Measurements from ENCODE around the gene ZCCHC8.
"Not testable (repeated sequence)": the region's sequence is repeated elsewhere in the genome, so short reads cannot be mapped to it uniquely, and the experiment has no call there.

Gene ZCCHC8

GRCh38 chr12:122471324-122472226 is 29.2 kb downstream of the ZCCHC8 start:
- DNase-seq (ENCODE audit: low spot score): peak; percentile 52

GRCh38 chr12:122470576-122470975 is 30.2 kb downstream of the ZCCHC8 start:
- DNase-seq (ENCODE audit: low spot score): not testable (repeated sequence)

- not testable (repeated sequence) for DNase-seq (ENCODE audit: low spot score)
These were observed 30.9 kb downstream of the ZCCHC8 start for GRCh38 chr12:122469856-122470255.

- no peak for DNase-seq (ENCODE audit: low spot score)
These were observed 32.7 kb downstream of the ZCCHC8 start for GRCh38 chr12:122467983-122468382.

DNA sequence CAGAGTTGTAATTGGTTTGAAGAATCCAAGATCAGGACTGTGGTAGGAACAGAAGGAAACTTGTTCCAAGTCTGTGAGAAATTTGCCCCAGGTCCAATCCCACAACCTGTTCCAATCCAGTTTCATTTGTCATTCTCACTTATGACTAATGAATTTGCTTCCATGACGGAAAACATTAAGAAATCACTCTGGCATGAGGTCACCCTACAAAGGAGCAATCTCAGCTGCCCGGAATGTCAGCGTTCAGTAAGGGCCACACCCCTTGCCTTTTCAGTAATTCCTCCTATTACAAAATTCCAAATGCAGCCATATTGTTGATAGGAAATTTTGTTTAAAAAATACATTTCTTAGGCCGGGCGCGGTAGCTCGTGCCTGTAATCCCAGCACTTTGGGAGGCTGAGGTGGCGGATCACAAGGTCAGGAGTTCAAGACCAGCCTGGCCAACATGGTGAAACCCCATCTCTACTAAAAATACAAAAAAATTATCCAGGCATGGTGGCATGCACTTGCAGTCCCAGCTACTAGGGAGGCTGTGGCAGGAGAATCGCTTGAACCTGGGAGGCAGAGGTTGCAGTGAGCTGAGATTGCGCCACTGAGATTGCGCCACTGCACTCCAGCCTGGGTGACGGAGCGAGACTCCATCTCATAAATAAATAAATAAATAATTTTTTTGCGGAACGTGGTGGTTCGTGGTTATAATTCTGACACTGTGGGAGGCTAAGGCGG is 36.3 kb downstream of the ZCCHC8 start:
- DNase-seq (ENCODE audit: low spot score): peak; percentile 93

DNA sequence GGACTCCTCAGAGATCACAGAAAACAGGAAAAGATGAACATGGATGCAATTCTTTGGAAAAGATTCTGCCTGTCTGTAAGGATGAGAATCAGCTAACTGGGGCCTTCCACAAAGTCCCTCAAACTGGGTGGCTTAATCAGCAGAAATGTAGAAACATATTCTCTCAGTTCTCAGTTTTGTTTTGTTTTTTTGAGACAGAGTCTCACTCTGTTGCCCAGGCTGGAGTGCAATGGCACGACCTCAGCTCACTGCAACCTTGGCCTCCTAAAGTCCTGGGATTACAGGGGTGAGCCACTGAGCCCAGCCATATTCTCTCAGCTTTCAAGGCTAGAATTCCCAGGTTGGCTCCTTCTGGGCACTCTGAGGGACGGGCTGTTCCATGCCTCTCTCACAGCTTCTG is 40.1 kb downstream of the ZCCHC8 start:
- DNase-seq (ENCODE audit: low spot score): no peak

GRCh38 chr12:122460061-122460460 is 40.7 kb downstream of the ZCCHC8 start:
- DNase-seq (ENCODE audit: low spot score): no peak

DNA sequence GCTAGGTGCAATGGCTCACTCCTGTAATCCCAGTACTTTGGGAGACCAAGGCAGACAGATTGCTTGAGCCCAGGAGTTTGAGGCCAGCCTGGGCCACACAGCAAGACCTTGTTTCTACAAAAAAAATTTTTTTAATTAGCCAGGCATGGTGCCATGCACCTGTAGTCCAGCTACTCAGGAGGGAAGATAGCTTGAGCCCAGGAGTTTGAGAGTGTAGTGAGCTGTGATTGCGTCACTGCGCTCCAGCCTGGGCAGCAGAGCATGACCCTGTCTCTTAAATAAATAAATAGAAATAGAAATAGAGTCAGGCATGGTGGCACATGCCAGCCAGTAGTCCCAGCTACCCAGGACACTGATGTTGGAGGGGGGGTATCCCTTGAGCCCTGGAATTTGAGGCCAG is 41.5 kb downstream of the ZCCHC8 start:
- DNase-seq (ENCODE audit: low spot score): no peak

- no peak for DNase-seq (ENCODE audit: low spot score)
These were observed 42.4 kb downstream of the ZCCHC8 start for GRCh38 chr12:122458105-122459035.

DNA sequence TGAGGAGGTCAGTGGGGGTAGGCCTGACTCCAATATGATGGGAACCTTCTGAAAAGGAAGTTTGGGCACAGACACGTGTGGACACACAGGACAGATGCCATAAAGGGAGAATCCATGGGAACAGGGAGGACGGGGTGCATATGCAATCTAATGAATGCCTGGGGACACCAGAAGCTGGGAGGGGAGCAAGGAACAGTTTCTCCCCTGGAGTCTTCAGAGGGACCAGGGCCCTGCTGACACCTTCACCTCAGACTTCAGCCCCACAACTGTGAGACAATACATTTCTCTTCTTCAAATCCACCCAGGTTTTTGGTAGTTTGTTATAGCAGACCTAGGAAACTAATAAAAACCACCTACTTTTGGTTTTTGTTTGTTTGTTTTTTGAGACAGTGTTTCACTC is 43.1 kb downstream of the ZCCHC8 start:
- DNase-seq (ENCODE audit: low spot score): no peak

GRCh38 chr12:122454739-122455138 is 46.0 kb downstream of the ZCCHC8 start:
- DNase-seq (ENCODE audit: low spot score): no peak

DNA sequence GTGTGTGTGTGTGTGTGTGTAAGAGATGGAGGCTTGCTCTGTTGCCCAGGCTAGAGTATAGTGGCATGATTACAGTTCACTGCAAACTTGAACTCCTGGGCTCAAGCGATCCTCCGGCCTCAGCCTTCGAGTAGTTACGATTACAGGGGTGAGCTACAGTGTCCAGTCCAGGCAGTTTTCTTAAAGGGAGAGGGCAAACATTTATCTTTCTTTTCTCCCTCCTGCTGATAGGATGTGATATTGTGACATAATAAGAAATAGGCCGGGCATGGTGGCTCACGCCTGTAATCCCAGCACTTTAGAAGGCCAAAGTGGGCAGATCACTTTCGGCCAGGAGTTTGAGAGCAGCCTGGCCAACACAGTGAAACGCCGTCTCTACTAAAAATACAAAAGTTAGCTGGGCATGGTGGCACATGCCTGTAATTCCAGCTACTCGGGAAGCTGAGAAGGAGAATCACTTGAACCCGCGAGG is 46.4 kb downstream of the ZCCHC8 start:
- no peak for DNase-seq (ENCODE audit: low spot score)

DNA sequence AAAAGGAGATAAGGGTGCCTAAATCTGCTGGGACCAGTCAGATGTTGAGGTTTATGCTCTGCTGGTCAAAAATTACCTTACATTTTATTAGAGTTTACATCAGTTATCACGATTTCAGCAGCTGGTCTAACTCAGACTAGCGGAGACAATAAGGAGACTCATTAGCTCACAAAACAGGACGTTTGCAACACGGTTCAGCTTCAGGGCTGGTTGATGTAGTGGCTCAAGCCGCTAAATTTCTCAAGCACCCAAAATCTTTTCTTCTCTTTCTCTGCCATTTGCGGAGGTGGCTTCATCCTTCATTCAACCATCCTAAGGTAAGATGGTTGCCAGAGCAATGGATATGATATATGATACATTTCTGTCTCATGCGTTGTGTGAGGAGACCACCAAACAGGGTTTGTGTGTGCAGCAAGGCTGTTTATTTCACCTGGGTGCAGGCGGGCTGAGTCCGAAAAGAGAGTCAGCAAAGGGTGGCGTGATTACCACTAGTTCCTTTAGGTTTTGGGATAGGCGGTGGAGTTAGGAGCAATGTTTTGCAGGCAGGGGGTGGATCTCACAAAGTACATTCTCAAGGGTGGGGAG is 47.9 kb downstream of the ZCCHC8 start:
- DNase-seq (ENCODE audit: low spot score): no peak

GRCh38 chr12:122449317-122449716 is 51.4 kb downstream of the ZCCHC8 start:
- DNase-seq (ENCODE audit: low spot score): peak; percentile 37

- not testable (repeated sequence) for DNase-seq (ENCODE audit: low spot score)
These were observed 52.9 kb downstream of the ZCCHC8 start for GRCh38 chr12:122447825-122448224.

GRCh38 chr12:122446390-122446789 is 54.3 kb downstream of the ZCCHC8 start:
- not testable (repeated sequence) for DNase-seq (ENCODE audit: low spot score)

DNA sequence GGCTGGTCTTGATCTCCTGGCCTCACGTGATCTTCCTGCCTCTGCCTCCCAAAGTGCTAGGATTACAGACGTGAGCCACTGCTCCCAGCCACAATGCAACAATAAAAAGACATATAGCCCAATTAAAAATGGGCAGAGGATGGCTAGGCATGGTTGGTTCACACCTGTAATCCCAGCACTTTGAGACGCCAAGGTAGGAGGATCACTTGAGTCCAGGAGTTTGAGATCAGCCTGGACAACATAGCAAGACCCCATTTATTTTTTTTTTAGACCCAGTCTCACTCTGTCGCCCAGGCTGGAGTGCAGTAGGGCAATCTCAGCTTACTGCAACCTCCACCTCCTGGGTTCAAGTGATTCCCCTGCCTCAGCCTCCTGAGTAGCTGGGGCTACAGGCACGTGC is 56.7 kb downstream of the ZCCHC8 start:
- not testable (repeated sequence) for DNase-seq (ENCODE audit: low spot score)

DNA sequence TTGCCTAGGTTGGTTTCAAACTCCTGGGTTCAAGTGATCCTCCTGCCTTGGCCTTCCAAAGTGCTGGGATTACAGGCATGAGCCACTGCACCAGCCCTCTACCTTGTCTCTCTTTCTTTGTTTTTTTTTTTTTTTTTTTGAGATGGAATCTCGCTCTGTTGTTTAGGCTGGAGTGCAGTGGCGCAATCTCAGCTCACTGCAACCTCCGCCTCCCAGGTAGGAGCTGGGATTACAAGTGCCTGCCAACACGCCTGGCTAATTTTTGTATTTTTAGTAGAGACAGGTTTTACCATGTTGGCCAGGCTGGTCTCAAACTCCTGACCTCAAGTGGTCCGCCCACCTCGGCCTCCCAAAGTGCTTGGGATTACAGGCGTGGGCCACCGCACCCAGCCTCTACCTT is 61.9 kb downstream of the ZCCHC8 start:
- DNase-seq (ENCODE audit: low spot score): not testable (repeated sequence)

DNA sequence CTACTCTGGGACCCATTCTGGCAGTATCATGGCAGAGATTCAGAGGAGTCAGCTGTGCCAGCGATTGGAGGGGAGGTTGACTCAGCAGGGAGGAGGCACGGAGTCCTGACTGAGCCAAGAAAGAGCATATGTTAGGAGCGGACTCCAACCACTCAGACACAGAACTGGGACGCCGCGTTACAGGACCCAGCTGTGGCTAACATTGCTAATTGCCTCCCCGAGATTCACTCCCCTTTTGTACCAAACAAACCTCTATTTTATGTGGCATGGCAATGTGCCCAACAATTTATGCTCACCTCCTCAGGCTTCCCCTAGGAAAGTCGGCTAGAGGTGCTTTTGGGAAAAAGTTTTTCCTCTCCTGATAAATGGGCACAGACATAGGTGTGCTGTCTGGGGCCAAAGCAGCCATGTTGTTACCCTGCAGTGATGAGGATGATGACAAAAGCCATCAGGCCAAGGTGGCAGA is 63.0 kb downstream of the ZCCHC8 start:
- peak; percentile 91 for DNase-seq (ENCODE audit: low spot score)

DNA sequence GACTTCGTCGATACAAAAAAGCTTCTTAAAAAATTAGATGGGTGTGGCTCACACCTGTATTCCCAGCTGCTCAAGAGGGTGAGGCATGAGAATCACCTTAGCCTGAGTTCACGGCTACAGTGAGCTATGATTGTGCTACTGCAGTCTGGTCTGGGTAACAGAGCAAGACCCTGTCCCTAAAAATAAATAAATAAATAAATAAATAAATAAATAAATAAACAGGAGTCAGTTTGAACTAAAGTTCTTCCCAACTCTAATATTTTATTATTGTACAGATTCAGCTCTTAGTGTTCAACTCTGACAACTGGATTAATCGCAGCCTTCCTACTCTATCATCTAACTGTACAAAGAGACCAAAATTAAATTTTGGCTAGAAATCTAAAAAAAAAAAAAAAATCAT is 65.5 kb downstream of the ZCCHC8 start:
- DNase-seq (ENCODE audit: low spot score): no peak

DNA sequence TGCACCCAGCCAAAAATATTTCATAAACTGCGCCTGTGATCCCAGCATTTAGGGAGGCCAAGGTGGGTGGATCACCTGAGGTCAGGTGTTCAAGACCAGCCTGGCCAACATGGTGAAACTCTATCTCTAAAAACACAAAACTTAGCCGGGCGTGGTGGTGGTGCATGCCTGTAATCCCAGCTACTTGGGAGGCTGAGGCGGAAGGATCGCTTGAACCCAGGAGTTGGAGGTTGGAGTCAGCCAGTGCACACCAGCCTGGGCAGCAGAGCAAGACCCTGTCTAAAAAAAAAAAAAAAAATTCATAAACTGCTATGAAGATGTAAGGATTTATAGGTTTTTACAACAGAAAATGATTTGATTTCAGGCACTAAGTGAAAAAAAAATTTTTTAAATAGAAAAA is 71.7 kb downstream of the ZCCHC8 start:
- DNase-seq (ENCODE audit: low spot score): not testable (repeated sequence)

All from AG08395 (cell line).